ENCODE results near the gene QRICH1.
"Not testable (repeated sequence)": the region's sequence is repeated elsewhere in the genome, so short reads cannot be mapped to it uniquely, and the experiment has no call there.

QRICH1 gene

DNA sequence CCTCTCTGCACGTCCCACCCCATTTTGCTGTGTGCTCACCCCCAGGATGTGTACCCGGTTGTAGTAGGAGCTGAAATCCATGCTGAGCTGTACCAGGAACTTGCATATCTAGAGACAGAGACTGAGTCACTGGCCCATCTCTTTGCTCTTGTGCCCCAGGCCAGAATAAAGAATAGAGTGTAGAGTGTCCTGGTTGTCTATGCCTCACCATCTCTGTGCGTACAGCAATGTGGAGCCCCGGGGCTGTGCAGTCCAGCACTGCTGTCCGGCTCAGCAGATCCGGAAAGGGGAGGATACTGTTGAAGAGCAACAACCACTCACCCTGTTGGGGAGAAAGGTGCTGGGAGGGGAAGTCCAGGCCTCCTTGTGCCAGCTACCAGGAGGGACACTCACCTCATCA, 78.1 kb downstream of the QRICH1 start:
- DNase-seq: no peak

DNA sequence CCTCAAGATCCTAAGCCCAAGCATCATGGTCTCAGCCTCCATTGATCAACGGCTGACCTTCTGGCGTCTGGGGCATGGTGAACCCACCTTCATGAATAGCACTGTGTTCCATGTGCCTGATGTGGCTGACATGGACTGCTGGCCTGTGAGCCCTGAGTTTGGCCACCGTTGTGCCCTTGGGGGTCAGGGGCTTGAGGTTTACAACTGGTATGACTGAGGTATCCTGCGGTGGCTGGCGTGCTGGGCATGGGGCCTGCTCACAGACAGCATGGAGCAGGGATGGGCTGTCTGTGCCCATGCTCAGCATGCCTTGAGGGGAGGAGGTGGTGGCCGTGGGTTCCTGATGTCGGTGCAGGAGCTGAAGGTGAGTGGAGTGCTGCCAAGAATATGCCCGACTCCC, 78.8 kb downstream of the QRICH1 start:
- DNase-seq: no peak

DNA sequence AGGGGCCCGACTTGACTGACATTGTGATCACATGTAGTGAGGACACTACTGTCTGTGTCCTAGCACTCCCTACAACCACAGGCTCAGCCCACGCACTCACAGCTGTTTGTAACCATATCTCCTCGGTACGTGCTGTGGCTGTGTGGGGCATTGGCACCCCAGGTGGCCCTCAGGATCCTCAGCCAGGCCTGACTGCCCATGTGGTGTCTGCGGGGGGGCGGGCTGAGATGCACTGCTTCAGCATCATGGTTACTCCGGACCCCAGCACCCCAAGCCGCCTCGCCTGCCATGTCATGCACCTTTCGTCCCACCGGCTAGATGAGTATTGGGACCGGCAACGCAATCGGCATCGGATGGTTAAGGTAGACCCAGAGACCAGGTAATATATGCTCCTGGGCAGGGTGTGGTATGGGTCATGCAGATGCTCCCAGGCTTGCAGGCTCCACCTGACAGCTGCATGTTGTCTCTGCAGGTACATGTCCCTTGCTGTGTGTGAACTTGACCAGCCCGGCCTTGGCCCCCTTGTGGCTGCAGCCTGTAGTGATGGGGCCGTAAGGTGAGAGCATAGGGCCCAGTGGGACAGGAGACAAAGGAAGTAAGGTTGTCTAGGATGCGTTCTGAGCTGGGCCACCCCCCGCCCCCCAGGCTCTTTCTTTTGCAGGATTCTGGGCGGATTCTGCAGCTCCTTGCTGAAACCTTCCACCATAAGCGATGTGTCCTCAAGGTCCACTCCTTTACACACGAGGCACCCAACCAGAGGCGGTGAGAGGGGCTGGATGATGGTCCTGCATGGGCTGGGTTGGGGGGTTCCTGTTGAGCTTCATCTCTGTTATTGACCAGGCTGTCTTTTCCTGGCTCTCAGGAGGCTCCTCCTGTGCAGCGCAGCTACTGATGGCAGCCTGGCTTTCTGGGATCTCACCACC, 79.9 kb downstream of the QRICH1 start:
- peak; percentile 54 for DNase-seq

DNA sequence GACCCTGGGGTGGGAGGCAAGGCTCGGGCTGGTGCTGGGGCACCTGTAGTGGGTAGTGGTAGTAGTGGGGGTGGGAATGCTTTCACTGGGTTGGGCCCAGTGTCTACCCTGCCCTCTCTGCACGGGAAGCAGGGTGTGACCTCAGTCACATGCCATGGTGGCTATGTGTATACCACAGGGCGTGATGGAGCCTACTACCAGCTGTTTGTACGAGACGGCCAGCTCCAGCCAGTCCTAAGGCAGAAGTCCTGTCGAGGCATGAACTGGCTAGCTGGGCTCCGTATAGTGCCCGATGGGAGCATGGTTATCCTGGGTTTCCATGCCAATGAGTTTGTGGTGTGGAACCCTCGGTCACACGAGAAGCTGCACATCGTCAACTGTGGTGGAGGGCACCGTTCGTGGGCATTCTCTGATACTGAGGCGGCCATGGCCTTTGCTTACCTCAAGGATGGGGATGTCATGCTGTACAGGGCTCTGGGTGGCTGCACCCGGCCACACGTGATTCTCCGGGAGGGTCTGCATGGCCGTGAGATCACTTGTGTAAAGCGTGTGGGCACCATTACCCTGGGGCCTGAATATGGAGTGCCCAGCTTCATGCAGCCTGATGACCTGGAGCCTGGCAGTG, 80.6 kb downstream of the QRICH1 start:
- DNase-seq: no peak

DNA sequence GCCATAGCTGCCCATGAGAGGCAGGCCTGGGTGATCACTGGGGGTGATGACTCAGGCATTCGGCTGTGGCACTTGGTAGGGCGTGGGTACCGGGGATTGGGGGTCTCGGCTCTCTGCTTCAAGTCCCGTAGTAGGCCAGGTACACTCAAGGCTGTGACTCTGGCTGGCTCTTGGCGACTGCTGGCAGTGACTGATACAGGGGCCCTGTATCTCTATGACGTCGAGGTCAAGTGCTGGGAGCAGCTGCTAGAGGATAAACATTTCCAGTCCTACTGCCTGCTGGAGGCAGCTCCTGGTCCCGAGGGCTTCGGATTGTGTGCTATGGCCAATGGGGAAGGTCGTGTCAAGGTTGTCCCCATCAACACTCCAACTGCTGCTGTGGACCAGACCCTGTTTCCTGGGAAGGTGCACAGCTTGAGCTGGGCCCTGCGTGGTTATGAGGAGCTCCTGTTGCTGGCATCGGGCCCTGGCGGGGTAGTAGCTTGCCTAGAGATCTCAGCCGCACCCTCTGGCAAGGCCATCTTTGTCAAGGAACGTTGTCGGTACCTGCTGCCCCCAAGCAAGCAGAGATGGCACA, 81.3 kb downstream of the QRICH1 start:
- DNase-seq: no peak

DNA sequence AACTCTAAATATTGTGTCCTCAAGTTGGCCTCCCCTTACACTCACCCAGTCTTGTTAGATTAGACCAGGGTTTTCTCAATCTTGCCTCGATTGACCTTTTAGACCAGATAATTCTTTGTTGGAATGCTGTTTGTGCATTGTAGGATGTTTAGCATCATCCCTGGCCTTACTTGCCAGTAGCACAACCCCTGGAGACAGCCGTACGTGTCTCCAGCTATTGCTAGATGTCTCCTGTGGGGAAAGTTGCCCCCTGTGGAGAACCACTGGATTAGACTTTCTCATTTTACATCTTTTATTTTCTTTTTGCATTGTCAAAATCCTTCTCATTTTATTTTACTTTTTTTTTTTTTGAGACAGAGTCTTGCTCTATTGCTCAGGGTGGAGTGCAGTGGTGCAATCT, 84.5 kb downstream of the QRICH1 start:
- DNase-seq: no peak

DNA sequence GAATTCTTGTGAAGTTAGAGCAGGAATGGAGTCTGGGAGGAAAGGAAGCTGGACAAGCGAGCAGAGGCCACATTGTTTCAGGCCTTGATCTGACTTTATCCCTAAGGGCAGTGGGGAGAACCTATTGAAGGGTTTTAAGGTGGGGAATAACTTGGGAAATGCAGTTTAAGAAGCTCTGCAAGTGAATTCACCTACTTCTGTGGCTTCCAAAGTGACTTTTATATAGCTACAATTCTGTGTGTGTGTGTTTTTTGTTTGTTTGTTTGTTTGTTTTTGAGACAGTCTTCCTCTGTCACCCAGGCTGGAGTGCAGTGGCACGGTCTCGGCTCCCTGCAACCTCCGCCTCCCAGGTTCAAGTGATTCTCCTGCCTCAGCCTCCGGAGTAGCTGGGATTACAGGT, 85.2 kb downstream of the QRICH1 start:
- DNase-seq: not testable (repeated sequence)

DNA sequence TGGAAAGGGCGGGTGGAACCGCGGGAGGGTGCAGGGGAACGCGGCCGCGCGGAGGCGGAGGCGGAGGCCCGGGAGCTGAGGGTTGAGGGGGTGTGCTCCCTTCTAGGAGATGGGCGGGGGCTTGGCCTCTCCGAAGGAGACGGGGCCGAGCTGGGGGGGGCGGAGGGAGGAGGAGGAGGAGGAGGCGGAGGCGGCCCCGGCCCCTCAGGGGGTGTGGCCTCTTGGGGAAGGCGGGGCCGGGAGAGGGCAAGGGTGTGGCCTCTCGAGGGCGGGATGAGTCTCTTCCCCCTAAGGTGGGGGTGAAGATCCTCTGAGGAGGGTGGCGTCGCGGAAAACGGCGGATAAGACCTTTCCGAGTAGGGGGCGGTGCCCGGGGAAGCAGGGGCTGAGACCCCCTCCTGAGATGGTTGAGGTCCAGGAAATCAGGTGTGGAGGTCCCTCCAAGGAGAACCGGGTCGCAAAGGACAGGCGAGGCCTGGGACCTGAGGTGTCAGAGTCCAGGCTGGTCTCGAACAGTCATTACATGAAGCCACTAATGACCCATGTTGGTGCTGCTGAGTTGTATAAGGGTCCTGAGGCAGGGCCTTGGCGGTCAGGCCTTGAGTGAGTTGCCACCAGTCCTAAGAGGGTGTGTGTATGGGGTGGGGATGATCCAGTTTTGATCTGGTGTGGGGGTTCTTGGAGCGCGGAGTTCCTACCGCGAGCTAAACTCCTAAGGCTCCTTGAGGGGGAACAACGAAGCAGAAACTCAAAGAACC, 85.9 kb downstream of the QRICH1 start:
- peak; percentile 87 for DNase-seq

DNA sequence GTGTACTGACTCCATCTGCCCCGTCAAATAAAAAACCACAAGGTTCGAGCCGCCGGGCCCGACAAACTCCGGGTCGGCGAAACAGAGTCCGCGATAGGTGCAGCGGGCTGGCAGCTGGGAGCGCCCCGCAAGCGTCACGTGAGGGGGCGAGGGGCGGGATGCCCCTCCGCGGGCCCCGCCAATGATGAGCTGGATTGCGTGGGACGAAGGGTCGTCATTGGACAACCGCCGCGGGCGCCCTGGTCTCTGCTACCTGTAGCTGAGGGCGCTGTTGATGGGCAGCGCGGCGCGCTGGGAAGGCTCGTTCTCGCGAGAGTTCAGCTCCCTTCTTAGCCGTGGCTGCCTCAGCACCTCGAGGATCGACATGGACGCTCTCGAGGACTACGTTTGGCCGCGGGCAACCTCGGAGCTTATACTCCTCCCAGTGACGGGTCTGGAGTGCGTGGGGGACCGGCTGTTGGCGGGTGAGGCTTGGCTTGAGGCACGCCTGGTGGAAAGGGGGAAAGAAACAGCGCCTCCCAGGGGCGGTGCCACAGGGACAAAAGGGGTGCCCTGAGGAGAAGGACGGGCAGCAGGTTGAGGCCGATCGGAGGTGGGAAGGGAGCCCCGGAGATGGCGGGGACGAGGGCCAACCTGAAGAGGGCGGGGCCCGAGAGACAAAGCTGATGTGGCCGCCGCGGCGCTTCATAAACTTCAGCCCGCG, 86.7 kb downstream of the QRICH1 start, which contains the start of gene WDR6:
TSS of gene WDR6 (plus strand) at position 324 of the 703 bp plus-strand sequence. CDS start at position 365, 41 bp downstream.
- DNase-seq: peak; percentile 96

DNA sequence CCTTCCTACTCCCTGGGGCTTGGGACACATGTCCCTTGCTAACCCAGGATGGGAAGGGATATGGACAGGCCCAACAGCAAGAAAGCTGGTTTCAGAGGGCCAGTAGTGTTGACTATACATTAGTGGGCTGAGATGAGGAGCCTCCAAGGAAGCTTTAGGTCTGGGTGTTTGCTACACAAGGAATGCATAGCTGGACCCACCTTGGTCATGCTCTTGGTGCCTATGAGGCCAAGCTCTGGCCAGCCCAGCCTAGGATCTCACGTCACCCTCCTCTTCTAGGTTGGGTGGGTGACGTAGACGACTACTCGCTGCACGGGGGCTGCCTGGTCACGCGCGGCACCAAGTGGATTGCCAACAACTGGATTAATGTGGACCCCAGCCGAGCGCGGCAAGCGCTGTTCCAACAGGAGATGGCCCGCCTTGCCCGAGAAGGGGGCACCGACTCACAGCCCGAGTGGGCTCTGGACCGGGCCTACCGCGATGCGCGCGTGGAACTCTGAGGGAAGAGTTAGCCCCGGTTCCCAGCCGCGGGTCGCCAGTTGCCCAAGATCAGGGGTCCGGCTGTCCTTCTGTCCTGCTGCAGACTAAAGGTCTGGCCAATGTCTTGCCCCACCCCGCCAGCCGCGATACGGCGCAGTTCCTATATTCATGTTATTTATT, 87.3 kb downstream of the QRICH1 start:
- no peak for DNase-seq

DNA sequence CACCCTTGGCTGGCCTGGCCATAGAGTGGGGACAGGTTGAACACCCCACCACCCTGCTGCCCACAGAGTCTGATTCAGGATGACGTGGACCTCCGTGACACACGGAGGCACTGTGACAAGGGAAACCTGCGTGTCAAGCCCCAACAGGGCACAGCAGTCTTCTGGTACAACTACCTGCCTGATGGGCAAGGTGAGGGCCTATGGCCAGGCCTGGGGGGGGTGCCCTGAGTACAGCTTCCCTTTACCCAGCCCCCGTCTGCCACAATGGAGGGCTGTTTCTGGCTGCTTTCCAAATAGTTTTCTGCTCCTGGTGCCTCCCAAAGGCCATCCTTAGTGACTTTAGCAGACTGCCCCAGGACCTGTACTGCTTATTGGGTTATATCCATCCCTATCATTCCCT, 87.9 kb downstream of the QRICH1 start:
- DNase-seq: no peak

DNA sequence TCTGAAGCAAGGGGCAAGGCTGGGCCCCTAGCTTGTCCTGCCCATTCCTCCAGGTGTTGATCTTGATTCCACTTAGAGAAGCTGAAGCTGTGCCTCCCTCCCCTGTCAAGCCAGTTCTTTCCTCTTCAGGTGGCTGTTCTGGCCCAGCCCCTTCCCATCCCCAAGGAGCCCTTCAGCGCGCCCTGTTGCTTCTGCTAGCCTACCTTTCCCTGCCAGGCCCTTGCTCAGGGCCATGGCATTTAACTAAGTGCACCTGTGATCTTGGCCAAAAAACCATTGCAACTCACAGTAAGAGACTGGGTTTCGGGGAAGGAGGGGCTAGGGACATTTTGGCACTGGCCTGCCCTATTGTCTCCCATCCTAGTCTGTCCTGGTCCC, 88.6 kb downstream of the QRICH1 start:
- DNase-seq: no peak

DNA sequence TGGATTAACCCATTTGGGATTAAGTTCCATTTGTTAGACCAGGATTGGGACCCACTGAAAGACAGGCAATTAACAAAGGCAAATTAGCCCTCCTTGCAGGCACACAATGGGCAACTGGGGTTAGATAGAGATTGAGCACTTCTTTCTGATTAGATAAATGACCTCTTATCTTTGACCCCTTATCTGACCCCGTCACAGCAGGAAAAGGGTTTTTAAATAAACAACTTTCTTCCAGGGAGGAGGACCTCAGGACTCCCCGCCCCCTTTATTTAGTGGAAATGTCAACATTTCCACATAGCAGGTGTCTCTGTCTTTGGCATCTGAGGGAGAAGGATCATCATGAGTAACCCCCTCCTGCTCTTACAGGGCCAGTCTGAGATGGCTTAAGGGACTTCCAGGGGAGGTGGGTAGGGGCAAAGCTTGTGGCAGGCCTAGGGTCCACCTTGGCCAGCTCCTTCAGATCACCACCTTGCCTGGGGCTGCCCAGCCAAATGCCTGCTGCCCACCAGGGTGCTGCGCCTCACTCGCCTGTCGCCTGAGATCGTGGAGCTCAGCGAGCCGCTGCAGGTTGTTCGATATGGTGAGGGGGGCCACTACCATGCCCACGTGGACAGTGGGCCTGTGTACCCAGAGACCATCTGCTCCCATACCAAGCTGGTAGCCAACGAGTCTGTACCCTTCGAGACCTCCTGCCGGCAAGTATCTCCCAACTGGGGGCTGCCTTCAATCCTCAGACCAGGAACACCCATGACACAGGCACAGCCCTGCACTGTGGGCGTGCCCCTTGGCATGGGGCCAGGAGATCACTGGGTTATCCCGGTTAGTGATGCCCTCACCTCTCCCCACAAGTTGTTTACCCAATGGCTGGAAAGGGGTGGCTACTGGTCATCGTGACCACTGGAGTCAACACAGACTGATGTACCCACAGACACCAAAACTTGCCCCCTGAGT, 89.2 kb downstream of the QRICH1 start:
- no peak for DNase-seq

DNA sequence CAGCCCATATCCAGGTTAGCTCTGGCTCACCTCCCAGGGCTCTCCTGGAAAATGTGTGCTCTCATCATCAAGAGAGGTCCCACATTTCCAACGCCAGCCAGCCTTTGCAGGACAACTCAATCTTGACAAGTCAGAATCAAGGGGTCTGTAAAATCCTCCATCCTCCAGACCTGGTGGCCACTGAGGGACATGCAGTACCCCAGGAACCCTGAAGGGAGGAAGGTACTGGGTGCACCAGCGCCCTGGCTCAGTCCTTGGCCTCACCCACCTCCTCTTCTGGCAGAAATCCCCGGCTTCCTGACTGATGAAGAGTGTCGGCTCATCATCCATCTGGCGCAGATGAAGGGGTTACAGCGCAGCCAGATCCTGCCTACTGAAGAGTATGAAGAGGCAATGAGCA, 92.7 kb downstream of the QRICH1 start:
- no peak for DNase-seq

DNA sequence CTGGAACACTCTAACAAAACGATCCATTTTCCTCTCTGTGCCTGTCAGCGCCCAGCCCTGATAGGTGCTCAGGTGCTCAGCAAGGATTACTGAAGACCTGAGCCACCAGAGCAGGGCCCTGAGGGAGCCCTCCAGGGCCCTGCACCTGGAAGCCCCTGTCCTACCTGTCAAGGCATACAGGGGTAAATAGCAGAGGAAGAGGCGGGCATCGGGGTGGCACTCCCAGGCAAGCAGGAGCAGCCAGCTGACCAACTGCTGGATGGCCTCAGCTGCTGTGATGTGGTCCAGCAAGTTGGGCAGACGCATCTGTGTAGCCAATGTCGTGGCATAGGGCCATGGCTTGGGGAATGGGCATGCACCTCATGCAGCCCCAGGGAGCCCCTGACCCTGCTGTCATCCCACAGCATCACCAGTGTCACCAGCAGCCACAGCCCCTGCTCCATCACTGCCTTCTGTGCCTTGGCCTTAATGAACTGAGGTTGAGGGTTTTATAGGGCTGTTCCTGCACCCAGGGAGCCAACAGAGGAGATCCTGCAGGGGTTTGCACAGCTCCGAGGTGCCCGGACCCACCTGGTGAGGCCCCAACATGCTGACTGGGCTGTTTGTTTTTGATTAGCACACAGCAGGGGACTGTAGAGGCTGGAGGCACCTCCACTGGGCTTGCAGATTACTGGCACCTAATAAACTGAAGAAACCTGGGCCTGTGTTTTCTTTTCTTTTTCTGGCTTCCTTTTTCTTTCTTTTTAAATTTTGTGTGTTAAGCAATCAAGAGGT, 94.6 kb downstream of the QRICH1 start:
- DNase-seq: no peak

DNA sequence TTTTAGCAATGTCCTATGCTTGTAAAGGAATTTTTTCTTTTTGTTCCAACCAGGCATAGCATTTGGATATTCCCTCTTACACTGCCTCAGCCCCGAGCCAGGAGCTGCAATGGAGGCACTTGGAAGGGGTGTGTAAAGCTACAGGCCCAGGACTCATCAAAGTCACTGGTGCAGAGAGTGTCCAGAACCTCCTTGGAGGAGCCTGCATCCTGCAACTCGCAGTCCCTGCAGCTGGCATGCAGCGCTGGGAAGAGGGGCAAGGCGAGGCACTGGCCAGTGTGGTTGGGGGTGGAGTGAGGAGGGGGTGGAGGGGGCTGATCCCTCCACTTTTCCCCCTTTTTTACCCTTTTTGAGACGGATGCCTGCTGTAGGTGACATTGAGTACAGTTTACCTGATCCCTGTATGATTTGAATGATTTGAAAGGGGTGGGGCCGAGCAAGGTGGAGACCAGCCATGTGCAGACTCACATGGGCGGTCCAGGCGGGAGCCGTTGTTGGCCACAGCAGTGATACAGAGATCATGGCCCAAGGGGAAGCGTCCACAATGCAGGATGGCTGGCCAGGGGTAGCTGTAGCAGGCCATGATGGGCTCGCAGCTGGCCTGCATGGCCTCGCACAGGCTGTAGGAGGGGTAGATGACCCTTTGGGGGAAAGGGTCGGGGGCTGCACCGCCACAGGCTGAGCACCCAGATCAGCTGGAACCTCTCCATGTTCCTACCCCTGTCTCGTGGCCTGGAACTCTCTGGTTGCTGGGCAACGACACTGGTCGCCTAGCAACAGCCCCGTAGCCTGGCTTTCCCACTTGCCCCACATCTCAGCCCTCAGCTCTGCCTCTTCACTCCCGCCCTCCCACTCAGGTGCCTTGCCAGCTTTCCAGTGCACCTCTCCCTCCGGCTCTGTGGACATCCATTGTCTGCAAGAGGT, 95.9 kb downstream of the QRICH1 start:
- DNase-seq: no peak

DNA sequence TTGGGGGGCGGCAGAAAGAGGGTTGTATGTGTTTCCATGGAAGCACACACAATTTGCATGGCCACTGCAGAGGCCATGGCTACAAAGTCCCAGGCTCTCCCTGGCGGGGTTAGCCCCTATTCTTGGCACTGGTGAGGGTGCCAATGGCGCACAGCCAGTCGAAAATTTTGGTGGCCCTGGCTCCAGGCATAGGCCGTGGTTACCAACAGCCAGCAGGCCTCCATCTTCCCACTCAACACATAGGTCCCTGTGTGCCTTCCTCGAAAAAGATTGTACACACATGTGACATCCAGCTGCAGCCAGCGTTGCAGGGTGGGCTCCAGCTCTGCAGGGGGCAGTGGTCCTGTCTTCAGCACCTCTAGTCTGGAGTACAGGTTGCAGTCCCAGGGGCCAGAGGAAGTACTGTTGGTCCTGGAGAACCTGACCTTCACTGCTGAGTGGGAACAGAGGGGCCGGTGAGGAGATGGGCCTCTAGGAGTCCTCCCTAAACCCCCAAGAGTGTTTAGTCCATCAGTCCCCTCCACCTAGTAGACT, 96.7 kb downstream of the QRICH1 start:
- no peak for DNase-seq

DNA sequence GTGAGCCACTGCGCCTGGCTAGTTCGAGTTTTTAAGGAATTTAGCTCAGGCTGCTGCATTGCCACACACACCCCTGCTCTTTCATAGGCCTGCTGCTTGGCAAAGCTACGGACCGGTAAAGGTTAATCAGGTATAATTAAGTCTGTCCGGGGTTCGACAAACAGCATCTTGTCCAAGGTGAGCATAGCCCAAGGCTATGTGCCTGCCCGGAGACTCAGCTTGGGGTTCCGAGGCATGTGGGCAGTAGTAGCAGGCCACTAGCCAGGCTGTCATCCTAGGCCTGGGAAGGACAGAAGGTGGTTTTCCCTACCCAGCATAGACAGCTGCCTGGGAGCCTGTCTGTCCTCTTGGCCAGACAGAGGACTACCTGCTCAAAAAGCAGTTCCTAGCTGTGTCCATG, 97.2 kb downstream of the QRICH1 start:
- no peak for DNase-seq

DNA sequence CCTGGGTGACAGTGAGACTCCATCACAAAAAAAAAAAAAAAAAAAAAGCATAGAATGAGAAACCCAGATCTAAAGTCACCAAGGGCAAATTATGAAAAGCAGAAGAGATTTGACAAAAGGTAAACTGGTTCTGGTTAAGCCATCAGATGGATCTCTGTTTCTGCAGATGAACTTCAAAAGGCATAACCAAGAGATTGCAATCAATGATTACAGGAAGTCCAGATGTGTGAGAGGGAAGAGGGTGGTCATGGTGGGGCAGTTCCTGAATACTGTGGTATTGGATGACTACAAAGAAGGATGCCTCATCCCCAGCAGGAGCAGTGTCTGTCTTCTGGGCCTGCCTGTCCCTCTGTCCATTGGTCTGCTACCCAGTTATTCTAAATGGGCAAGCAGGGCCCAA, 100.0 kb downstream of the QRICH1 start:
- no peak for DNase-seq
